ENCODE results near the gene XRRA1. TPM values are rescaled to one million over a fixed set of nuclear protein-coding genes. Genes with fewer than 3 reads are reported as not detected.

The XRRA1 gene
- total RNA-seq, 1 experiment from 2014 or later = 34.1 TPM

- H3K9me3 ChIP-seq (ENCODE audit: control insufficient read depth, insufficient read depth, low read depth, low read length) = no peaks in the 10 kb centered on the region
- H3K4me3 ChIP-seq (ENCODE audit: low read depth in 2 of 2, low read length in 2 of 2) = no peak overlapping the region
- ChIA-PET CTCF (no interaction called here), POLR2A (no interaction called here)
- H3K27ac ChIP-seq (ENCODE audit: low read length) = no peak overlapping the region
- TF ChIP-seq TCF7L2 (IDR thresholded peaks at IDR 0.05; ENCODE audit: low read depth, low read length) = no peak
- no peak for TF ChIP-seq CTCF (IDR thresholded peaks at IDR 0.05)
- no peak for TF ChIP-seq REST (IDR thresholded peaks at IDR 0.05; ENCODE audit: insufficient read depth in 1 of 2, low read depth in 2 of 2, low read length in 1 of 2)
- no peak for TF ChIP-seq SIN3A (IDR thresholded peaks at IDR 0.05; ENCODE audit: borderline replicate concordance, insufficient read depth, low read depth, low read length)
- TF ChIP-seq POLR2AphosphoS5 (IDR thresholded peaks at IDR 0.05; ENCODE audit: low read depth, low read length) = no peak
- no TSS peak for BruUV-seq (replicated peaks)
- intact Hi-C loops (cut with micrococcal nuclease; ENCODE audit: unreplicated experiment) (loop anchor here (10.0 kb wide), 1 partner anchor 322 kb away; the partner anchor contains the start of gene TPBGL), in situ Hi-C loops (cut with HindIII; ENCODE audit: low pct_unique_long_range_greater_than_20kb, low sequenced_read_pairs) (loop anchor here (25.0 kb wide), 1 partner anchor 289 kb away; no protein-coding TSS in a partner anchor)
- no peaks in the 10 kb centered on the region for H3K27me3 ChIP-seq (ENCODE audit: control insufficient read depth, insufficient read depth, low read length)
- no peak for DNase-seq (ENCODE audit: low read depth, low spot score)
- peaks cover 12% of the 10 kb centered on the region for H3K36me3 ChIP-seq (ENCODE audit: control insufficient read depth, insufficient read depth, low read length)
- no peaks in the 10 kb centered on the region for H3K4me1 ChIP-seq (ENCODE audit: control insufficient read depth, insufficient read depth, low read length)
- no peak for ATAC-seq
Measured at GRCh38 chr11:74923125-74923524, 25.8 kb downstream of the XRRA1 start.

GRCh38 chr11:74909812-74910211, 39.1 kb downstream of the XRRA1 start:
- peaks cover 5% of the 10 kb centered on the region; the same call in 1 of the 2 replicates for H3K36me3 ChIP-seq (ENCODE audit: control insufficient read depth, insufficient read depth, low read length)

GRCh38 chr11:74909385-74909784, 39.5 kb downstream of the XRRA1 start:
- no peaks in the 10 kb centered on the region for H3K4me1 ChIP-seq (ENCODE audit: control insufficient read depth, insufficient read depth, low read length)
- peaks cover 5% of the 10 kb centered on the region; the same call in 1 of the 2 replicates for H3K36me3 ChIP-seq (ENCODE audit: control insufficient read depth, insufficient read depth, low read length)
- H3K27ac ChIP-seq (ENCODE audit: low read length) = no peak overlapping the region
- no peak overlapping the region for H3K4me3 ChIP-seq (ENCODE audit: low read depth in 2 of 2, low read length in 2 of 2)
- intact Hi-C loops (cut with micrococcal nuclease; ENCODE audit: unreplicated experiment) = no loop called here
- in situ Hi-C loops (cut with HindIII; ENCODE audit: low pct_unique_long_range_greater_than_20kb, low sequenced_read_pairs) = loop anchor here (25.0 kb wide), 1 partner anchor 303 kb away; no protein-coding TSS in a partner anchor
- DNase-seq (ENCODE audit: low read depth, low spot score) (no peak), ATAC-seq (no peak)
- BruUV-seq (replicated peaks) = no TSS peak
- TF ChIP-seq SIN3A (IDR thresholded peaks at IDR 0.05; ENCODE audit: borderline replicate concordance, insufficient read depth, low read depth, low read length) (no peak), CTCF (IDR thresholded peaks at IDR 0.05) (no peak), TCF7L2 (IDR thresholded peaks at IDR 0.05; ENCODE audit: low read depth, low read length) (no peak), POLR2AphosphoS5 (IDR thresholded peaks at IDR 0.05; ENCODE audit: low read depth, low read length) (no peak), REST (IDR thresholded peaks at IDR 0.05; ENCODE audit: insufficient read depth in 1 of 2, low read depth in 2 of 2, low read length in 1 of 2) (no peak)
- no peaks in the 10 kb centered on the region for H3K27me3 ChIP-seq (ENCODE audit: control insufficient read depth, insufficient read depth, low read length)
- POLR2A ChIA-PET = no interaction called here
- CTCF ChIA-PET = interaction anchor here (0.6 kb wide), 1 partner anchor 908 kb away, joined by 3 read pairs; no protein-coding TSS in a partner anchor
- H3K9me3 ChIP-seq (ENCODE audit: control insufficient read depth, insufficient read depth, low read depth, low read length) = no peaks in the 10 kb centered on the region

More at GRCh38 chr11:74909812-74910211, 39.1 kb downstream of the XRRA1 start:
- ATAC-seq = no peak
- in situ Hi-C loops (cut with HindIII; ENCODE audit: low pct_unique_long_range_greater_than_20kb, low sequenced_read_pairs) = loop anchor here (25.0 kb wide), 1 partner anchor 302 kb away; no protein-coding TSS in a partner anchor
- Histone ChIP-seq H3K27me3 (ENCODE audit: control insufficient read depth, insufficient read depth, low read length) (no peaks in the 10 kb centered on the region), H3K4me1 (ENCODE audit: control insufficient read depth, insufficient read depth, low read length) (no peaks in the 10 kb centered on the region), H3K27ac (ENCODE audit: low read length) (no peak overlapping the region), H3K9me3 (ENCODE audit: control insufficient read depth, insufficient read depth, low read depth, low read length) (no peaks in the 10 kb centered on the region), H3K4me3 (ENCODE audit: low read depth in 2 of 2, low read length in 2 of 2) (no peak overlapping the region)
- ChIA-PET POLR2A (no interaction called here), CTCF (interaction anchor here (0.6 kb wide), 1 partner anchor 908 kb away, joined by 3 read pairs; no protein-coding TSS in a partner anchor)
- TF ChIP-seq POLR2AphosphoS5 (IDR thresholded peaks at IDR 0.05; ENCODE audit: low read depth, low read length) (no peak), SIN3A (IDR thresholded peaks at IDR 0.05; ENCODE audit: borderline replicate concordance, insufficient read depth, low read depth, low read length) (no peak)
- intact Hi-C loops (cut with micrococcal nuclease; ENCODE audit: unreplicated experiment) = no loop called here
- no TSS peak for BruUV-seq (replicated peaks)
- DNase-seq (ENCODE audit: low read depth, low spot score) = no peak
